Measurements from ENCODE around the gene USP50. TPM values are rescaled to one million over a fixed set of nuclear protein-coding genes. Genes with fewer than 3 reads are reported as not detected.
"Not testable (repeated sequence)": the region's sequence is repeated elsewhere in the genome, so short reads cannot be mapped to it uniquely, and the experiment has no call there.

The USP50 gene
- total and polyA plus RNA-seq, 2 of the 13 experiments (the other 11 are each of a cell fraction or from before 2014, with no cell fraction given) = 0.86 TPM; not detected in 1

GRCh38 chr15:50576166-50576565, 29.7 kb upstream of the USP50 start:
- H3K9ac ChIP-seq (ENCODE audit: insufficient read depth, low read depth, low read length) = no peak overlapping the region
- ChIA-PET CTCF (ENCODE audit: low intra/inter-chr PET ratio, low total read pairs) (no interaction called here), POLR2A (no interaction called here)
- no peaks in the 10 kb centered on the region for H3K4me1 ChIP-seq (ENCODE audit: insufficient read depth, low read length)
- H3K27ac ChIP-seq (ENCODE audit: extremely low read length, insufficient read depth, low read length) = no peak overlapping the region
- intact Hi-C loops (cut with micrococcal nuclease; ENCODE audit: unreplicated experiment) = no loop called here
- TF ChIP-seq SALL1 (CRISPR knock-in tag; IDR thresholded peaks at IDR 0.05) = no peak
- no peak for TF ChIP-seq SAP130 (CRISPR knock-in tag; IDR thresholded peaks at IDR 0.05; ENCODE audit: low read depth)
- no peak overlapping the region for H3K4me3 ChIP-seq (replicated peaks in 1 of 3; ENCODE audit: insufficient read depth in 1 of 3, low read depth in 2 of 3, low read length in 3 of 3)
- peak; percentile 47 for DNase-seq (ENCODE audit: low spot score)
- no peaks in the 10 kb centered on the region for H4K20me1 ChIP-seq (ENCODE audit: insufficient read depth, low read length)
- no peak overlapping the region for H2AFZ ChIP-seq (ENCODE audit: low read length)
- WGBS (ENCODE audit: low lambda C conversion rate) = 82% methylated on average over 1 of the region's 1 CpG
- no peak for ATAC-seq
- no peaks in the 10 kb centered on the region for H3K79me2 ChIP-seq (ENCODE audit: insufficient read depth, low read length)
- no peaks in the 10 kb centered on the region for H3K9me3 ChIP-seq (ENCODE audit: low read length)
- in situ Hi-C loops (cut with HindIII; ENCODE audit: extremely low pct_ligation_motif_present, low pct_unique_long_range_greater_than_20kb) = no loop called here
- peaks cover 7 to 46% of the 10 kb centered on the region in 2 experiments for H3K36me3 ChIP-seq (replicated peaks in 1 of 2; ENCODE audit: control insufficient read depth in 1 of 2, insufficient read depth in 2 of 2, low read length in 2 of 2)
- no TSS peak for BruUV-seq (replicated peaks)
- no peak for FAIRE-seq
- H3K27me3 ChIP-seq (ENCODE audit: control insufficient read depth in 1 of 2, insufficient read depth in 2 of 2, low read length in 2 of 2) = no peaks in the 10 kb centered on the region
- no peak overlapping the region for H3K4me2 ChIP-seq (ENCODE audit: low read depth, low read length)

GRCh38 chr15:50573842-50574241, 27.4 kb upstream of the USP50 start:
- H3K27me3 ChIP-seq (ENCODE audit: control insufficient read depth in 1 of 2, insufficient read depth in 2 of 2, low read length in 2 of 2); H3K4me2 ChIP-seq (ENCODE audit: low read depth, low read length); POLR2A ChIA-PET; H4K20me1 ChIP-seq (ENCODE audit: insufficient read depth, low read length); H3K27ac ChIP-seq (ENCODE audit: extremely low read length, insufficient read depth, low read length); in situ Hi-C loops (cut with HindIII; ENCODE audit: extremely low pct_ligation_motif_present, low pct_unique_long_range_greater_than_20kb); H3K9me3 ChIP-seq (ENCODE audit: low read length); FAIRE-seq; intact Hi-C loops (cut with micrococcal nuclease; ENCODE audit: unreplicated experiment); DNase-seq (ENCODE audit: low spot score); H3K4me1 ChIP-seq (ENCODE audit: insufficient read depth, low read length); H3K79me2 ChIP-seq (ENCODE audit: insufficient read depth, low read length); CTCF ChIA-PET (ENCODE audit: low intra/inter-chr PET ratio, low total read pairs); BruUV-seq (replicated peaks); H3K9ac ChIP-seq (ENCODE audit: insufficient read depth, low read depth, low read length); H2AFZ ChIP-seq (ENCODE audit: low read length); H3K4me3 ChIP-seq (replicated peaks in 1 of 3; ENCODE audit: insufficient read depth in 1 of 3, low read depth in 2 of 3, low read length in 3 of 3); ATAC-seq: not testable (repeated sequence)
- H3K36me3 ChIP-seq (replicated peaks in 1 of 2; ENCODE audit: control insufficient read depth in 1 of 2, insufficient read depth in 2 of 2, low read length in 2 of 2) = peaks cover 7 to 51% of the 10 kb centered on the region in 2 experiments; a peak in 4 of 5 replicates
- 96% methylated on average over 5 of the region's 5 CpGs for WGBS (ENCODE audit: low lambda C conversion rate)

- DNase-seq (ENCODE audit: low spot score) (no peak), FAIRE-seq (no peak), ATAC-seq (no peak)
- ChIA-PET POLR2A (no interaction called here), CTCF (ENCODE audit: low intra/inter-chr PET ratio, low total read pairs) (no interaction called here)
- H3K27me3 ChIP-seq (ENCODE audit: control insufficient read depth in 1 of 2, insufficient read depth in 2 of 2, low read length in 2 of 2) = no peaks in the 10 kb centered on the region
- intact Hi-C loops (cut with micrococcal nuclease; ENCODE audit: unreplicated experiment) = loop anchor here (1.0 kb wide), 1 partner anchor 9 kb away; no protein-coding TSS in a partner anchor
- peaks cover 7 to 24% of the 10 kb centered on the region in 2 experiments for H3K36me3 ChIP-seq (replicated peaks in 1 of 2; ENCODE audit: control insufficient read depth in 1 of 2, insufficient read depth in 2 of 2, low read length in 2 of 2)
- H3K4me1 ChIP-seq (ENCODE audit: insufficient read depth, low read length) = no peaks in the 10 kb centered on the region
- H3K79me2 ChIP-seq (ENCODE audit: insufficient read depth, low read length) = no peaks in the 10 kb centered on the region
- BruUV-seq (replicated peaks) = no TSS peak
- H3K4me2 ChIP-seq (ENCODE audit: low read depth, low read length) = no peak overlapping the region
- no peak overlapping the region for H3K9ac ChIP-seq (ENCODE audit: insufficient read depth, low read depth, low read length)
- no peak overlapping the region for H3K4me3 ChIP-seq (replicated peaks in 1 of 3; ENCODE audit: insufficient read depth in 1 of 3, low read depth in 2 of 3, low read length in 3 of 3)
- H4K20me1 ChIP-seq (ENCODE audit: insufficient read depth, low read length) = no peaks in the 10 kb centered on the region
- WGBS (ENCODE audit: low lambda C conversion rate) = 93% methylated on average over 4 of the region's 4 CpGs
- H2AFZ ChIP-seq (ENCODE audit: low read length) = no peak overlapping the region
- H3K27ac ChIP-seq (ENCODE audit: extremely low read length, insufficient read depth, low read length) = no peak overlapping the region
- H3K9me3 ChIP-seq (ENCODE audit: low read length) = no peaks in the 10 kb centered on the region
- in situ Hi-C loops (cut with HindIII; ENCODE audit: extremely low pct_ligation_motif_present, low pct_unique_long_range_greater_than_20kb) = no loop called here
- TF ChIP-seq TAF15 (IDR thresholded peaks at IDR 0.05; ENCODE audit: low read depth, low read length, poor library complexity, severe bottlenecking) (no peak), ZNF3 (CRISPR knock-in tag; IDR thresholded peaks at IDR 0.05) (no peak), NFE2L1 (CRISPR knock-in tag; IDR thresholded peaks at IDR 0.05; ENCODE audit: borderline replicate concordance) (no peak), ZNF678 (CRISPR knock-in tag; IDR thresholded peaks at IDR 0.05) (no peak), STAG1 (CRISPR knock-in tag; IDR thresholded peaks at IDR 0.05) (no peak), ZNF781 (CRISPR knock-in tag; IDR thresholded peaks at IDR 0.05; ENCODE audit: borderline replicate concordance, not compliant biosample characterization) (no peak), HOXD1 (CRISPR knock-in tag; IDR thresholded peaks at IDR 0.05) (no peak), ZNF564 (CRISPR knock-in tag; IDR thresholded peaks at IDR 0.05) (no peak), ZNF138 (CRISPR knock-in tag; IDR thresholded peaks at IDR 0.05; ENCODE audit: low read depth) (no peak), ZNF563 (CRISPR knock-in tag; IDR thresholded peaks at IDR 0.05) (no peak), CAMTA2 (CRISPR knock-in tag; IDR thresholded peaks at IDR 0.05; ENCODE audit: borderline replicate concordance) (no peak), BRF2 (CRISPR knock-in tag; IDR thresholded peaks at IDR 0.05) (no peak)
Measured at GRCh38 chr15:50563756-50564155, 17.3 kb upstream of the USP50 start.
